GM19397 (cell line): Measurements from ENCODE around the gene MTX3.

Experiments
- ATAC-seq: cut with Tn5 transposase; IDR thresholded peaks from one replicate; pipeline ENCODE4 v1.9.1; 2021; ENCODE audit warnings: mild to moderate bottlenecking, moderate library complexity; ENCODE audit not compliant: unreplicated experiment

Gene MTX3

DNA sequence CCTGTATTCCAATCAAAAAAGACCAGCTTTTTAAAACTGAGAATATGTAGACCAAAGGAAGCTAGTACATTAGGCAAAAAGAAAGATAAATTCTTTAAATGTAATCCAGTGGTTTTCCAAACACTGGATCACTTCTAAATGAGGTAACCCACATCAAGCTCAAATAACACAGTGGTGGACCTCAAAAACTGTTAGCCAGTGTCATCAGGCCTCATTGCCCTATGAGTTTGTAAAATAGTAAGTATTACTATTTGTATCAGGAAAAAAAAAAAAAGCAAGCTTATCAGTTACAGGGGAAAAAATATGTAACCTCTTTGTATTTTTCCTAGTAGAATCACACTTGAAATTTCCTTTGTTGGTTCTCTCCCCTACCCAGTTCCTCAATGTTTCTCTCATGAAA, 6.7 kb downstream of the MTX3 start:
- ATAC-seq = no peak

DNA sequence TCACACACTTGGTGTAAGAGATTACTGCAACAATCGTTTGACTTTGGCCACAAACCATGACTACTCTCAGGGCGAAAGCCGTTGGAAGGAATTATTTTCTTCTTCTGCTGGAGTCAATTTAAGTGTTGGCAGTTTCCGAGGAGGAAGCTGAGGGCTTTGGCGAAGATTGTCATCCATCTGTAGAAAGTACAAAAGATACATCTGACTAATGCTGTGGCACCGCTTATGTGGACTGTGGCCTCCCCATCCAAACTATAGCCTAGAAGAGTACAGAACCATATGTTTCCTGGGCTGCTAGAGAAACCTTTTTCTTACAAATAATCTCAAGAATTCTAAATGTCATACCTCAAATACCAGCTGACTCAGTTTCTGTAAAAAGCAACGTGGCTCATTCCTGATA, 7.4 kb downstream of the MTX3 start:
- no peak for ATAC-seq

DNA sequence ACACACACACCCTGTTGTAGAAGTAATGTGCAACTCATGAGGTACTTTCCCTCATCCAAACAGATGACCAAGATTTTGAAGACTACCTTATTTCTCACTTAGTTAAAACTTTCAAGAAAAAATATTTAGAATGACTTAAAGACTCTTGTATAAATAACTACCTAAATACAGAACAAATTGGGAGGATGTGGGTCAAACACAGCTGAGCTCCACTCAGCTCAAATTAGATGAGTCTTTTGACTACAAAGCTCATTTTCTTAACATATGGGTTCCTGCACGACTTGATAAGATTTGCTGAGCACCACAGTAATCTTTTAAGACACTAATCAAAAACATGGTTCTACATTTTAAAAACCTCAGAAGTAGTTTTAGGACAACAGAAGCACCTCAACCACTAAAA, 8.9 kb downstream of the MTX3 start:
- ATAC-seq = no peak

DNA sequence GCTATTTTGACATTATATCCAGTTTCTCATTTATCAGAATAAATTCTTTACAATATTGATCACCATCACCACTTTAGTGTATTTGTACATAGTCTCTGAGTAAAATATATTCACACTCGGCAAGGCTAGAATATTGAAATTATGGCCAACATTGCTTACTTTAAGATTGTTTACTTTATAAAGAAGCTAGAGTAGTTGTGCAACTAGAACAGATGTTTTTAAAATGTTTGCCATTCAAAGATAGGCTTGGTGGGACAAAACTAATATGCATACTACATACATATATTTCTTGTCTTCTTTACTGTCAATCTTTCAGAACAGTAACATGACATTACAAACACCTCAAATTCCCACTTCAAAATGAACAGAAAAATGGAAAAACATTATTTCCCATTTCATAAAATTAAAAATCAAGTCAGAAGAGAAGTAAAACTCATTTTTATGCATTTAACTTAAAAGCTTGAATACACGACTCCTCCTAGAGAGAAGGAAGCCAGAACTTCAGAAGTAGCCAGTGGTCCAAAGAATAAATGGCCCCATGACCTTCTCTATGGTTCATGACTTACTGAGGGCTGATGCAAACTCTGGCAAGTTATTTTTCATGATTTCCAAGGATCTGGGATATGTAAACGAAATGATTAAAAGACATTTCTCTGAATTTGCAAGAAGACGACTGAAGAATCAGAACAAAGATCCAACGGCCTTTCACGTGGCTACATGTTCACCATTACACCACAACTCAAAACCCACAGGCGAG, 14.1 kb downstream of the MTX3 start:
- ATAC-seq = no peak

DNA sequence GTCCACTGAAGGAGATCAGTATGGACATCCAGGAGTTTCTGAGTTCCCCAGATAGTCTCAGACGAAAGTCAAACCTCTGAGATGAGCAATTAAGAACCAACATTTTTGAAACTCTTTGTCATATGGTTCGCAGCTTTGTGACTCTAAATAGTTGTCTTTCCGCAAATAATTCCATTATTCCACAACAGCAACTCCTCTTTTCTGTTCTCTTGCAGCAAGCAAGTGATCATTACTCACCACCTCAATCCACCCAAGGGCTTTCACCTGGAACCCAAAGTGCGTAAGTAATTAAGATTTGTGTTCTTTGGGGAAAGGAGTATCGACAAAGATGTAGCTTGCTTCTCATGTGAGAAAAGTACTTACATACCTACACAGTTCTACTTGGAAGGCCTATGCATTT, 15.6 kb downstream of the MTX3 start:
- ATAC-seq = no peak

DNA sequence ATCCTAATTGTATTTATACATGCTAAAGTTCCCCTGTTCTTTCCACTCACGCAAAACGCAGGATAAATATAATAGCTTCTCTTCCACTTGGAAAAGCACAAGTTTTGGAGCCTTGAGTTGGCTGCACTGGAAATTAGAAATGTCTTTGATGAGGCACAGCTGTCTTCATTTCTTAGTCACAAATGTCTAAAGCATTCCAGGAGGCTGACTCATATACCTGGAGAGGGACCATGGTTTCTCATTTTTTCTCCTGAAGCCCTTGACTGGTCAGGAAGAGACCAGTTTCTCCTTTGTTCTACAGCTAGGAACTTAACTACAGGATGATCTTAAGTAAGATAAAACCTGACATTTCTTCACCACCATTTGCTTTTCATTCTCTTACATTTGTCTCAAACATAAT, 16.2 kb downstream of the MTX3 start:
- no peak for ATAC-seq

DNA sequence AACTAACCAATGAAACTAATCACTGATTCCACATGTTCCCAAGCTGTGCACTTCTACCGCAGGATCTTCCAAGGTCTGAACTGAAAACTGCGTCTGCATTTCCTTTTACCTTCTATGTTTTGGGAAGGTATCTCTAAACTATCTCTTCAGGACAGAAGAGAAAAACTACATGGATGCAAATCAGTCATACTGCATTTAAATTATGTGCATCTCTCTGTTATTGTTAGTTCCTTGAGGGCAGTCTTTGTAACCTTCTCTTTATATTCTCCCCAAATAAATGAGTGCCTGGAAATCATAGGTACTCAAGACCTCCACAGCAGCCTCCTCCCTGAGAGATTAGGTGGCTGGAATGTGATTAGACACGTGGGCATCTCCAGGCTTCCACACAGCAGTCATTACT, 17.1 kb downstream of the MTX3 start:
- no peak for ATAC-seq

DNA sequence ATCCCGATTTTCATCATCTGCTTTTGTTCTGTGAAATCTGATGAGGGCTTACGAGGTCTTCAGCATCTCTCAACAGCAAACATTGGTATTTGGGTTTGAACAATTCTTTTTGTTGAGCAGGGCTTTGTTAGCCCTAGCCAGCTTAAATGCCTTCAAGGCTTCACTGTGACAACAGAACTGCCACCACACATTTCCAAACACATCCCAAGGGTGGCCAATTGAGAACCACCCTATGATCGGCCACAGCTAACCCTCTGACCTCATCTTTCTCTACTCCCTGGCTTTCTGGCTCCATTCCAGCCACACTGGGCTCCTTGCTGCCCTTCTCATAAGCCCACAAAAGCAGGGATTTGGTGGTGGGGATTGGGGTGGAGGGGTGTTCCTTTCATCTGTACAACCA, 17.6 kb downstream of the MTX3 start:
- no peak for ATAC-seq

DNA sequence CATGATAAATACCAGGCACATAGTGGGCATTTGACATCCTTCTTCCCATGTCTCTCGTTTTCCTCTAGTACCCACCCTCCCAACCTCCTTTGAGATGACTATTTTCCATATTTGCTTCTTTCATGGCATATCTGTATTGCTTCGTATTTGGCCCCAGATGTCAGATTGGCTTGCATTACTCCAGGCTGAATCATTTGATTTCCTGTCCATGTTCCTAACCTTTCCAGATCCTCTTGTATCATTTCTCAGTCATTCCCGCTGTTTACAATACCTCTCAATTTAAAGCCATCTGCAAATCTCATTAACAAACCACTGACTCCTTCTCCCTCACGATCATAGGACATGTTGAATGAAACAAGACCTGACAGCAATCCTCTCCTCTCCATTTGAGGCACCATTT, 19.9 kb downstream of the MTX3 start:
- ATAC-seq = no peak

DNA sequence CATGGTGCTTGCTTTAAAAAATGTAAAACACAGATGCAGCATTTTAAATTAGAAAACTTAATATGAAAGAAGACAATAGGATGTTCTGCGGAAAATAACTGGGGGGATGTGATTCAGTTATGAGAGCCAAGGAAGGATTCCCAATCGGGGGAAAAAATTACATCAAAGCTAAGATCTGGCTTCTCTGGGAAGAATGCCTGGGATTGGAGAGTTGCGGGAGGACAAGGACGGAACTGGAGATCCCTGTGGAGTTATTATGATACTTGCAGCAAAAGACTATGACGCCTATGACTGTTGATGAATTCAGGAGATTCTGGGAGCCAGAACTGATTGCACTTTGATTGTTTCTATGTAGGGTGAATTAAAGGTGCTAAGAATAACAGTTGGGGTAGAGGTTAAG, 24.6 kb downstream of the MTX3 start:
- ATAC-seq = no peak

DNA sequence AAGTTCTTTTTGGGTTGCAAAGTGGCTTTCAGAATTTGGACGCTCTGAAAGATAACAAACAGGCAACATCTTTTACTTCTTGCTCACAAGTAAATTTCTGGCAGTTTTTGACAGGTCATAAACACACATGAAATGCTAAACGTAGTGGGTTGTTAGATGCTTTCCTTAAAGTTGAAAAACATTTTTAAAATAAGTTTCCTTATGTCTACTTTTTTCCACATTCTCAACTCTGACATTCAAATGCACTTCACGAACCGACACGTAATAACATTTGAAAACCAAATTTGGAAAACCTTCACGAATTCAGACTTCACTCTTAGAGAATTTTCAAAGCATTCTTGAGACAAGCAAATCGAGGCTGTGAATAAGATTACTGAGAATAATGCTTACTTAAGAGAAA, 26.9 kb downstream of the MTX3 start:
- no peak for ATAC-seq

DNA sequence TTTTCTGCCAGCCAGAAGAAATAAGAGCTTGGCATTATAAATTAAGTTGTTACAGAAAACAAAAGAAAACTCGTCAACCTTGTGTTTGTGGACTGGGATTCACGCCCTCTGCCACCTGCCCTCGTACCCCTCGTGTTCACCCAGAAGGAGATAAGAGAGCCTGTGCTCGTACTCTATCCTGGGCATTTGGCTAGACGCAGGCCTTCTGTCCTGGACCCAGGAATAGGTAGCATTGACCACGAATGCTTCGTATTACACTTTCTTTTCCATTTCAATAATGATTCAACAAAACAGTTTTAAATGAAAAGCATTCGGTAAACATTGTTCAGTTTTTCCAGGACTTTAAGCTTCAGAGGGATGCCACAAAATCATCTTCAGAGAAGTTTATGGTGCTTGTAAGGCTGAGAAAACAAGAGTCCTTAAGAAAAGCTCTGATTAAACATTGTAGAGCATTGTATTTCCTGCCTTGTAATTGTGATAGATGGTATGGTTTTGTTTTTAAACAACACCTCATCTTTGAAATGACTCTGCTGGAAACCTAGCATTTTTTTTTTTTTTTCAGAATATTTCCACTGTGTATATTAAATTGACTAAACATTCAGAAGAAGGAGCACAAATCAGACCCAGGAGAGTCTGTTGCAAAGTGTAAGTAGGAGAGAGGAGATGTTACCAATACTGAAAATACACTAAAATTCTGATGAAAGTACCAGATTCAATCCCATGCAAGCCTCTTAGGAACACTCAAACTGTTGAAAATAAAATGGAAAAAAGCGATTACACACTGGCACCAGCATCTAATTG, 27.6 kb downstream of the MTX3 start:
- no peak for ATAC-seq

DNA sequence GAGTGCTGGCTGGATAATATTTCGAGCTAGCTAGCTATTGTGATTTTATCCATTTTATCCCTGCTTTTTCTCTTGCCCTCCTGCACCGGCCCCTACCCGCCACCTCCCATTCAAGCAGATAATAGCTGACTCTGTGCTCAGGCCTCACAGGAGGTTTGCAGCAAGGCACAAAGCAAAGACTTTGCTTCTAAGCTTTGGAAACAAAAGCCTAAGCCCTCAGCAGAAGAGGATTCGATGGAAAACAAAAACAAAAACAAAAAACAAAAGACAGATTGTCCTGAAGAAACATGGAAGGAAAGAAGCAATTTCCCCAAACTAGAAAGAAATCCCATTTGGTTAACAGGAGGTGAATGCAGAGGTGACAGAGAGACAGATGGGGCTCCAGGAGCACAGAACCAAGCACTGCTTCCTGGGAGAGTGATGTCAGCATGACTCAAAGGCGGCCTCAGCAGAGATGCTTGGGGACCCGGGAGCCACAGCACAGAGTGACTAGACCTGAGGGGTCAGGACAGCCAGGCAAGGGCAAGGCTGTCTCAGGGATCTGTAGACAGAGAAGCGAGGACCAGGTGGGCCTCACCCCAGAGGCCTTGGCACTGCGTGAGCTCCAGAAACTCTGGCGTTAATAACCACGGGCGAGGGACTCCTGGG, 28.4 kb downstream of the MTX3 start:
- no peak for ATAC-seq

DNA sequence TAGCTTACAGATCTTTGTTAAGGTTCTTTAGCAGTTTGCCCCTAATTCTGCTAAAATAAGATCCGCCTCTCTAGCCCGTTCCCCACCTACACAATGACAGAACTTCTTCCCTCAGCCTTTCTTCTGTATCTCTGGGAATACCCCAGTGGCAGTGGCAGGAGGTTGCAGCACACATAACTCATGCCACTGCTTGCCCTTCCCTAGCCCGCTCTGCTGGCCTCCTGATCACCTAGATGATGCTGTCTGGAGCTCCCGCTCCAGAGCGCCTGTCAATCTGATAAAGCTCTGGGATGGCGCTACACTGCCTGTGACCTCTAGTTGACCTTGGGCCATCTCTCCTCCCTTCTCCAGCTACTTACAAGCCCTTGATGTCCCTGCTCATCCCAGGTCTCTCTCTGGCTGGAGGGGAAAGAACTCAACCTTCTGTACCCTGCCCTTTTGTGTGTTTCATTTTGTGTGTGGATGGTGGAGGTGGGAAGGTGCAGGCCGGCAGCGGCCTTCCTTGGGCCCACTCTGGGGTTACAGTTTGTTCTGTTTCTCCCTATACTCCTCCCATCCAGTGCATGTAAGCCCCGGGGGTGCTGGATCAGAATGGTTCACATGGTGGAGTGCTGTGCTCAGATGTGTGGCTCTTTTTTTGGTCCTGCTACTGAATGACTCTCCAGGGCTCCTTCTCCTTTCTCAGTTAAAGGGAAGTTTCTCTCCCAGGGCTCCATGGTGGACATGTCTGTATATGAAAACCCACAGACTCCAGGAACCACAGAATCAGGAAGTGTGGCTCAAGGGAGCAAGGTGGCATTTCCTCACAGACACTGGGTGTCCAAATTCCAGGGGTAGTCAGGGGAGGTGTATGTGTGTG, 29.1 kb downstream of the MTX3 start:
- no peak for ATAC-seq

DNA sequence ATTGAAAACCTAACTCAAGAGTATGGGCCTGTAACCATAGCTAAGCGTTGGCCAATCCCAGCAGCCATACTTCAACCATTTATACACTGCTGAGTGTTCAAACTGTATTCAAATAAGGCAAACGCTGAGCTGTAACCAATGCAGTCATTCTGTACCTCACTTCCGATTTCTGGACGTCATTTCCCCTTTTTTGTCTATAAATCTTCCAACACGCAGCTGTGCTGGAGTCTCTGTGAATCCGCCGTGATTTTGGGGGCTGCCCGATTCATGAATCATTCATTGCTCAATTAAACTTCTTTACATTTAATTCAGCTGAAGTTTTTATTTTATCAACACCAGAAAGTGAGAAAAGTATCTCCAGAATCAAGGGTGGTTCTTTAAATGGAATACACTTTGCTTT, 31.7 kb downstream of the MTX3 start:
- no peak for ATAC-seq

DNA sequence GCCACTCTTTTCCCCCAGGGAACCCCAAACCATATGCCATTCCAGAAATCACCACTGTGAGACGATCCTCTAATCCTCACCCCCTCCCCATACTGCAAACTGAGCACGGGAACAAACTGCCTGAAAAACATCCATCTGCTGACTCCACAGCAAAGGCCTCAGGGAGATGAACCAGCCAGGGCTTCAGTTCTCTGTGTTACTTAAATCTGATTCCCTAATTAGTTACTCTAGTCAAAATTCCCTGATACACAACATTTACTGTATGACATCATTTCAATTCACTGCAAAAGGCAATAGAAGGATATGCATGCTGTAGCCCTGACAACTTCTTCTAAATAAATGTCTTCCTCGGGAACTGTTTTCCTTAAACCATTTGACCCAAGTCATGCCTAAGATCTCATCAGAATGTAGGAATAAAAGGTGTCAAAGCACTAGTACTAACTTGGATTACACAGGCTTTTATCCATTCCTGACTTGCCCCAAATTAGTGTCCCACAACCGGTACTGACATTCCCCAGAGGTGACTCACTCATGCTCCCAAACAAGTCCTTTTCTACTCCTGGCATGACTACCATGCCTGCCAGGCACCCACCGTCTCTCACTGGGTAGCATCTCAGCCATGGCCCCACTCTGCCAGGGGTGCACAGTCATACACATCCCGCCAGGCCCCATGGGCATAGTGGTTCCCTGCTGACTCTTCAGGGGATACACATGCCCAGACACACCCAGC, 35.0 kb downstream of the MTX3 start:
- ATAC-seq = no peak

DNA sequence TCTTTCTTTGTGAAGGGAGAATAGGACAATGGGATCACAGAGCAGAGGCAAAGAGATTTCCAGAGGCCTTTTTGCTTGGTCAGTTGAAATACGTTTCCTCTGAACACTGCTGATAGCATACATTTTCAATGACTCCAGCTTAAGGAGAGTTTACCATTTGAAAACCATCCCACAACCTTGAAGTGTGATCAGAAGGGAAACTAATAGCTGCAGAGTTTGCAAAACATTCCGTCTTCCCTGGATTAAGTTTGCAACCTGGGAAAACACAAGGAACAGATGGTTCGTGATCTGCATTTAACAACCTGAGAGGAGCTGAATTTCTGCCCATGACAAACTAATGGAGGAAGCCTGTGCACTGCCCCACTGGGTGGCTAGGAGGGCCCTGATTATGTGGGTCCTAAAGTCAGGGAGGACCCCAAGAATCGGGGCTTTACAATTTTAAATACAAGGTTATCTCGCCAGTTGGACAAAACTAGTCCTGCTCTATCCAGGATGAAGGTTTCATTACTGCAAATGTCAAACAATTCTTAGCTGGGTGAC, 35.6 kb downstream of the MTX3 start:
- ATAC-seq = no peak

DNA sequence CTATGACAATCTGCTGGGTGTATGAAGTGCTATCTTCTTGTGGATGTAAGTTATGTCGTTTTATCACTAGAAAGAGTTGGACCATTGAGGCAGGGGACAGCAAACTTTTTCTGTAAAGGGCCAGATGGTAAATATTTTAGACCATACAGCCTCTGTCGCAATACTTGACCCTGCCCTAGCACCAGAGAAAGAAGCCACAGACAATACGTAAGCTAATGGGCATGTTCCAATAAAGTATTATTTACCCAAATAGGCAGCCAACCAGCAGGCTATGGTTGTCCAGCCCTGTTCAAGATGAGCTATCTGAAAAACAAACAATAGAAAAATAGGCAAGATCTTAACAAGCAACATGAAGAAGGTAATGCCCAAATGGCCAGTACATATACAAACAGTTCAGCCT, 36.4 kb downstream of the MTX3 start:
- ATAC-seq = no peak

DNA sequence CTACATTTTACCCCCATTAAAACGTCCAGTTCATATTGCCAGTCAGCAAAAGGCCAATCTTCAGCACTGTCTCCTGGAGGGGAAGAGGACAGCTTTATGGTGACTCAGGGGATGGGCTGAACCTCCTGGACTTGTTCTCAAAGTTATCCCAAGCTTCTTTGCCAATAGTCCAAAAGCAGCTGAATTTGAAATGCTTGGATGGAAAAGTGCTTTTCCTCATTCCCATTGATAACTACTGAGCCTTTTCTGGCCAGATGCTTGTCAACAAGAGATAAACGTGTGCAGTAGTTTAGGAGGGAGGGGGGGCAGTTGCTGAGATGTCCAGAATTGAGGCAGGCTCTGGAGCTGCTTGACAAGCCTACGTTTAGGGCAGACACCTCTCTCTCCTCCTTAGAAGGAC, 43.5 kb downstream of the MTX3 start:
- no peak for ATAC-seq

DNA sequence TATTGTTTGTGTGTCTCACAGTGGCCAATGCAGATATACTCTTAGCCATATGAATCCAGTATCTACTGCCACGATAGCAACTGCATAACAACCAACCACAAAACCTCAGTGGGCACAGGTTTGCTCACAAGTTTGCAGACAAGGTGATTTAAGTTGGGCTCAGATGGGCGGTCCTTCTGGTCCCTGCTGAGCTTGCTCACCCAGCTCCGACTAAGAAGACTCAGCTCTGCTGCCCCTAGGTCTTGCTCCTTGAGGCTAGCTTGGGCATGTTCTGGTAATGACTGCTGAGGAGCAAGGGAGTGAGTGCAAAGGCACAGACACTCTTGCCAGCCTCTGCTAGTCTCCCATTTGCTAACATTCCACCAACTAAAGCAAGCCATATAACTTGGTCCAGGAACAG, 52.6 kb downstream of the MTX3 start:
- ATAC-seq = no peak
